OCI-M2 (cell line): ENCODE measurements around the gene SPRR1B.
"Not testable (repeated sequence)": the region's sequence is repeated elsewhere in the genome, so short reads cannot be mapped to it uniquely, and the experiment has no call there.

Source experiments
- DNase-seq: peaks from one replicate; lab custom pipeline; 2025; ENCODE audit not compliant: unreplicated experiment; lab: John Stamatoyannopoulos, UW

Gene SPRR1B

DNA sequence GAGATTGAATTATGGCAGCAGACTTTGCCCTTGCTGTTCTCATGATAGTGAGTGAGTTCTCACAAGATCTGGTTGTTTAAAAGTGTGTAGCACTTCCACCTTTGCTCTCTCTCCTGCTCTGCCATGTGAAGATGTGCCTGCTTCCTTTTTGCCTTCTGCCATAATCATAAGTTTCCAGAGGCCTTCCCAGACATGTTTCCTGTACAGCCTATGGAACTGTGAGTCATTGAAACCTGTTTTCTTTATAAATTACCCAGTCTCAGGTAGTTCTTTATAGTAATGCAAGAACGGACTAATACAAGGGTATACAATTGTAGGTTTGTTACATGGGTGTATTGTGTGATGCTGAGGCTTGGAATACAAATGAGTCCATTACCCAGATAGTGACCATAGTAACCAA, 4.2 kb downstream of the SPRR1B start:
- DNase-seq = no peak

DNA sequence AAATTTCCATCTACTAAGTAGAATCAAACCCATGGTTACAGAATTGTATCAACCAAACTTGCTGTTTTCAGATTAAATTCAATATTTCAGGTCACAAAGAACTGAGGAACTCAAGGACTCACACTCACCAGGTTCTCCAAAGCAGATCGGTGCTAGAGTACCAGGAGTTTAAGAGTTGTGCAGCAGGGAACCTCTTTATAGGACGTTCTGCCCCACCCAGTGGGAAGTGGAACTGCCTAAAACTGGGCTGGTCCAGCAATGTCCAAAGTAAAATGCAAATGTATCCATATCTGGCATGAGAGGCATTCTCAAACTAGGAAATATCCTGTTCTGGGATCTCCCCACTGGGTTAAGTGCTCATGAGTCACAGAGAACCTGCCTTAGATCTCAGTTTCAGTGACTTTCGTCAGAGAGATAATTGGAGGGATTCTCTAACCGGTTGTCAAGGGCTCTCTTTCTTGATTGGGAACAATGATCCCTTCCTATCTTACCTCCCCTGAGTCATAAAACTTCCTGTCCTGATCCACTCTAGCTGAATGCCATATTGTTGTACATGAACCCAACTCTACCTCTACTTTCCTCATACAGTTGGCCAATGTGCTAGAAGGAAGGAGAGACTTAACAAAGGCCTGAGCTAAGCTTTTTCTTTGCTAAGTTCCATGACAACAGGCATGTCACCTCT, 10.1 kb downstream of the SPRR1B start, which contains the start of gene SPRR2D:
Gene SPRR2D (minus strand): TSS at position 171 of the 682 bp plus-strand sequence. CDS start 774 bp downstream, outside the sequence.
- no peak for DNase-seq

DNA sequence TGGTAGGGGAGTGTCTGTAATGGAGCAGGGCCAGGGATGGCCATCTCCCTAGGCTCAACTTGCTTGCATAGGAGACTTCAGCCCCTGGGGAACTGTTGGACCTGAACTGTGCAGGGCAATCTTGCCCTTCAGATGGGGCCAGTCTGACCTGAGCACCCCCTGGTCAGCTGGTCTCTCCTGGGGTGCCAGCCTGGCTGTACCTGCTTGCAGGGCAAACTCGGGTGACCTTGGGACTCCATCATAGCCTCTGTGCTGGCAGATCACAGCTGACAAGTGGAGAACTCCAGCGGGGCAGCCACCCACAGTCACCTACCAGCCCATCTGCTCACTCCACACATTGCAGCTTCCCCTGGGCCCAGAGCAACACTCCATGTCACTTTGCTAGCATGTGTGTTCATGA, 18.2 kb downstream of the SPRR1B start:
- no peak for DNase-seq

- DNase-seq = not testable (repeated sequence)
Observed at GRCh38 chr1:153056111-153056510, 25.1 kb downstream of the SPRR1B start.

- no peak for DNase-seq
Observed at GRCh38 chr1:153057375-153057774, 26.4 kb downstream of the SPRR1B start, which contains the start of gene SPRR2A. Gene SPRR2A, minus strand, starts transcription at chr1:153057512. Its CDS starts 777 bp downstream, at chr1:153056735.

- DNase-seq = no peak
Observed at GRCh38 chr1:153058154-153058553, 27.2 kb downstream of the SPRR1B start.

DNA sequence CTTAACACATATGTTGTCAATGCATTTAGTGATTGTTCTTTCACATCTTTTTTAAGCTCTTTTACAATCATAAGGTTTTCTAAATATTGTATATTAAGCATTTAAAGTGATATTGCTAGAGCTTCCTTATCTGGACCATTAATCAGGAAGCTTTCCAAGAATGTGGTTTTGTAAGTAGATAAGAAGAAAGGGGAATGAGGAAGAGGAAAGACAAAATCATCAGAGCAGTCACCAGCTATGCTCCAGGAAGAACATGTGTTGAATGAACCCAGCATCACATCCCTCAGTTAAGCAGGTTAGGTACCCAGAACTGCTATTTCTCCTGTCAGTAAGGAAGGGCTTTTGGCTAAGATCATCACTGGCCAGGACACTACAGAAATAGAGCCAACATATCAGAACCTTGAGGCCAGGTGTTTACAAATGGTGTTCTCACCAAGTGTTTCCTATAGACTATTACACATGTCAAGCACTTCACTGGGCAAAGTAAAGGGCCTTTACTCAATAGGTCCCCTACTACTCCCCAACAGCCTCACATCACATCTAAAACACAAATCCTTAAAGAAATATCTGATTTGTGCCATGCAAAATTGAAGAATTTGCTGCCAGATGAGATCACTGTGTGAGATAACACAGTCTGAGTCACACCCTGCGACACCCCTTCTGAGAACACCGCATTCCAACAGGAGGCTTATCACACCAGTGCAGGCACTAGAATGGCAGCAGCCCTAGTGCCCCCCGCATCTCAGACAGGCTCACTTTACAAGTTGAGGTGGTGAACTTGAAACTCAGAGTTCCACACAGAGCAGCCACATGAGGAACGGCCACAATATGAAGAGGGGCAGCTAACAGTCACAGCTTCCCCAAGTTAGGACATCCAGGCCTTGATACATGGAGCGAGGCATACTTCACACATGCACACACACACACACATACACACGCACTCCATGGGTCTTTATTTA, 28.1 kb downstream of the SPRR1B start:
- no peak for DNase-seq

DNA sequence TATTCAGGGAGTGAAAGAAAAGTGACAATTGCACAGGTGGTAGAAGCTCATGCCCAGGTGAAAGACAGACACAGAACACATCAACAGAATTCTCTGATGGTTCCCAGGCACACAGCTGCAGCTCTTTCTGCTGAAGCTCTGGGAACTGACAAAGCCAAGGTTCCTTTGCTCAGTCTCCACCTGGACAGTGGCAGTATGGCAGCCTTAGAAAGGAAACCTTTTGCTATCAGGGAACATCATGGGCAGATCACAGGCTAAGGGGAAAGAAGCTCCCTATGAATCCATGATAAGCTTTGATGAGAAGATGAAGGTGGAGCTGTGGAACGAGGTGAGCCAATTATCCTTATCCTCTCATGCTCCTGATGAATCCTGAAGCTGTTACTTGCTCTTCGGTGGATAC, 39.2 kb downstream of the SPRR1B start:
- DNase-seq = no peak

DNA sequence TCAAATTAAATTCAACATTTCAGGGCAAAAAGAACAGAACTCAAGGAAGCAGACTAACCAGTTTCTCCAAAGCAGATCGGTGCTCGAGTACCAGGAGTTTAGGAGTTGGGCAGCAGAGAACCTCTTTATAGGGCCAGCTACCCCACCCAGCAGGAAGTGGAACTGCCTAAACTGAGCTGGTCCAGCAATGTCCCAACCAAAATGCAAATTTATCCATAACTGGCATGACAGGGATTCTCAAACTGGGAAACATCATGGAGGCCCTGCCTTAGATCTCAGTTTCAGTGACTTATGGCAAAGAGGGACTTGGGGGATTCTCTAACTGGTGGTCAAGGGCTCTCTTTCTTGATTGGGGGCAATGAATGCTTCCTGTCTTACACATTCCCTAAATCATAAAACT, 40.5 kb downstream of the SPRR1B start, which contains the start of gene SPRR2B:
Gene SPRR2B (minus strand): TSS at position 101 of the 400 bp plus-strand sequence. CDS start 772 bp downstream, outside the sequence.
- no peak for DNase-seq

DNA sequence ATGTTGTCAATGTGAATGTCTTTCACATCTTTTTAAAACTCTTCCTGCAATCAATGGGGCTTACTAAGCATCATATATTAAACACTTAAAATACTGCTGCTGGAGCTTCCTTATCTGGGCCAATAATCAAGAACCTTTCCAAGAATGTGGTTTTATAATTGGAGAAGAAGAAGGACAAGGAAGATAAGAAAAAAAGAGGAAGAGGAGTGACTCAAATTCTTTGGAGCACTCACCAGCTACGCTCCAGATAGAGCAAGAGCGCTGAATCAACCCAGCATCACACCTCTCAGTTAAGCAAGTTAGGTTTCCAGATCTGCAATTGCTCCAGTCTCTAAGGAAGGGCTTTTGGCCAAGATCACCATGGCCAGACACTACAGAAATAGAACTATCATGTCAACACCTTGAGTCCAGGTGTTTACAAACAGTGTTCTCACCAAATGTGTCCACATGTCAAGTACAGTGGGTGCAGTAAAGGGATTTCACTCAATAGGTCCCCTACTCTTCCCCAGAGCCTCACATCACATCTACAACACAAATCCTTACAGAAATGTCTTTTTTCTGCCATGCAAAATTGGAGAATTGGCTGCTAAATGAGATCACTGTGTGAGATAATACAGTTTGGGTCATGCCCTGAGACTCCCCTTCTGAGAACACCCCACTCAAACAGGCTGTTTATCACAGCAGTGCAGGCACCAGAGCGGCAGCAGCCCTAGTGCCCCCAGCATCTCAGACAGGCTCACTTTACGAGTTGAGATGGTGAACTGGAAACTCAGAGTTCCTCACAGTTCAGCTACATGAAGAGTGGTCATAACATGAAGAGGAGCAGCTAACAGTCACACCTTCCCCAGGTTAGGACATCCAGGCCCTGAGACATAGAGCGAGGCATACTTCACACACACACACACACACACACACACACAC, 42.1 kb downstream of the SPRR1B start:
- DNase-seq = no peak

DNA sequence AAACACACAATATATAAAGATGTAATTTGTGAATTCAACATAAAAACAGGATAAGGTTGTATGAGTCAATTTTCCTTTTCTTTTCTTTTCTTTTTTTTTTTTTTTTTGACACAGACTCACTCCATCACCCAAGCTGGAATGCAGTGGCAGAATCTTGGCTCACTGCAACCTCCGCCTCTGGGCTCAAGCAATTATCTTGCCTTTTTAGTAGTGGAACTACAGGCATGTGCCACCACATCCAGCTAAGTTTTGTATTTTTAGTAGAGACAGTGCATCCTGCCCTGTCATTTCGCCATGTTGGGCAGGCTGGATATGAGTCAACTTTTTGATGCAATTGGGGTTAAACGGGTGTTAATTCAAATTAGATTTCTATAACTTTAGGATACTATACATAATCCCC, 50.7 kb downstream of the SPRR1B start:
- no peak for DNase-seq
